DMS 273 treated with DMSO at 0.1 percent for 48 hours (cell line): ENCODE results near the gene DTNA.

Experiments
- DNase-seq: peaks from one replicate; lab custom pipeline; 2025; lab: John Stamatoyannopoulos, UW

Gene DTNA

DNA sequence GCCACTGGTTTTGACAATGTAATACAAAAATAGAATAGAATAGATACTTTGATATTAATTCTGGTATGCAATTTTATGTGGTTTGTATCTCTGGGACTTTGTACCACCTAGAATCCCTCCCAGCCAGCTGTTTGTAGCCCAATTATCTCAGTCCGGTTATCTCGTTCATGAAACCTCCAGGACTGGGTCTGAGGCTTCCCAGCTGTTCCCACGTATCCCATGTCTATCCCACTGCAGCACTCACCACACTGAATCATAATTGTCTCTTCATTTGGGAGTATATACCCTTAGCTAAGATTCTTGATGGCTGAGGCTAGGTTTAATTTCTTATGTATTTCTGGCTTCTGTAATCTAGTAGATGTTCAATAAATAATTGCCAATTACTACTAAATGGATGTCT, 226.7 kb downstream of the DTNA start:
- no peak for DNase-seq

DNA sequence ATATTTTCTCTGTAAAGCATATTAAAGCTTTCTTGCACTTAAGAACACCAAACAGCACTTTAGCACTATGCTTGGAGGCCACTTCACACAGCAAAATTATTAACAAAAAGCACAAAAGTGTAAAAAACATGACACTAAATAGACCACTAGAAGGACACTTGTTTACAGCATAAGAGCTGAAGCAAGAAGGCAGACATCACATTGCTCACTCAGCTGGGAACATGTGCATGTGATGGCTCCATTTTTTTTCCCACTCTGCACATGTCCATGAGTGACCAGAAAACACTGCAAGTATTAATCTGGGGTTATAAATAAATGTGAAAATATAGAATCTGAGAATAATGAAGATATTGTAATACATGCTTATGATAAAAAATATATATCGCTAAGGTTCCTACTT, 228.0 kb downstream of the DTNA start:
- DNase-seq: no peak
